ENCODE measurements around the gene THOC5.

THOC5 gene

DNA sequence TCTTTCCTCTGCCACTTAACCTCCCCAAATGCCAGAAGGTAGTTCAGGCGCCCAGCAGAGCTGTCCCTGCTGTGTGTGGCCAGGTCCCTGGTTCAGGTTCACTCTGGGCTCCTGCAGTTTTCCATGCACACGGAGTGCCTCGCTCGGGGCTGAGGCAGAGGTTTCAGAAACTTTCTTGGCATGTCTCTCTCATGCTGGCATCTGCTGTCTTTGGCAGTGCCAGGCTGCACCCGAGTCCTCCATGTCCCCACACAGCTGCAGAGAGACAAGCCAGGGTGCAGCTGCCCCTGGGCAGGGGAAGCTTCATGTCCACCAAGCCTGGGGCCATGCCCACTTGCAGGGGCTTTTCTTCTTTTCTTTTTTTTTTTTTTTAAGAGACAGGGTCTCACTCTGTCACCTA, 80.6 kb downstream of the THOC5 start:
- TF ChIP-seq, protein P1, sequence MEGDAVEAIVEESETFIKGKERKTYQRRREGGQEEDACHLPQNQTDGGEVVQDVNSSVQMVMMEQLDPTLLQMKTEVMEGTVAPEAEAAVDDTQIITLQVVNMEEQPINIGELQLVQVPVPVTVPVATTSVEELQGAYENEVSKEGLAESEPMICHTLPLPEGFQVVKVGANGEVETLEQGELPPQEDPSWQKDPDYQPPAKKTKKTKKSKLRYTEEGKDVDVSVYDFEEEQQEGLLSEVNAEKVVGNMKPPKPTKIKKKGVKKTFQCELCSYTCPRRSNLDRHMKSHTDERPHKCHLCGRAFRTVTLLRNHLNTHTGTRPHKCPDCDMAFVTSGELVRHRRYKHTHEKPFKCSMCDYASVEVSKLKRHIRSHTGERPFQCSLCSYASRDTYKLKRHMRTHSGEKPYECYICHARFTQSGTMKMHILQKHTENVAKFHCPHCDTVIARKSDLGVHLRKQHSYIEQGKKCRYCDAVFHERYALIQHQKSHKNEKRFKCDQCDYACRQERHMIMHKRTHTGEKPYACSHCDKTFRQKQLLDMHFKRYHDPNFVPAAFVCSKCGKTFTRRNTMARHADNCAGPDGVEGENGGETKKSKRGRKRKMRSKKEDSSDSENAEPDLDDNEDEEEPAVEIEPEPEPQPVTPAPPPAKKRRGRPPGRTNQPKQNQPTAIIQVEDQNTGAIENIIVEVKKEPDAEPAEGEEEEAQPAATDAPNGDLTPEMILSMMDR (IDR thresholded peaks at IDR 0.05; ENCODE audit: control extremely low read depth, extremely low read depth, low read depth, missing control alignments) = no peak
- CTCF ChIA-PET = interaction anchor here (1.3 to 2.2 kb wide), 2 partner anchors 14 to 52 kb away, joined by 3 to 6 read pairs; no protein-coding TSS in a partner anchor
- POLR2A ChIA-PET = no interaction called here
- no peak for DNase-seq (ENCODE audit: extremely low spot score)

DNA sequence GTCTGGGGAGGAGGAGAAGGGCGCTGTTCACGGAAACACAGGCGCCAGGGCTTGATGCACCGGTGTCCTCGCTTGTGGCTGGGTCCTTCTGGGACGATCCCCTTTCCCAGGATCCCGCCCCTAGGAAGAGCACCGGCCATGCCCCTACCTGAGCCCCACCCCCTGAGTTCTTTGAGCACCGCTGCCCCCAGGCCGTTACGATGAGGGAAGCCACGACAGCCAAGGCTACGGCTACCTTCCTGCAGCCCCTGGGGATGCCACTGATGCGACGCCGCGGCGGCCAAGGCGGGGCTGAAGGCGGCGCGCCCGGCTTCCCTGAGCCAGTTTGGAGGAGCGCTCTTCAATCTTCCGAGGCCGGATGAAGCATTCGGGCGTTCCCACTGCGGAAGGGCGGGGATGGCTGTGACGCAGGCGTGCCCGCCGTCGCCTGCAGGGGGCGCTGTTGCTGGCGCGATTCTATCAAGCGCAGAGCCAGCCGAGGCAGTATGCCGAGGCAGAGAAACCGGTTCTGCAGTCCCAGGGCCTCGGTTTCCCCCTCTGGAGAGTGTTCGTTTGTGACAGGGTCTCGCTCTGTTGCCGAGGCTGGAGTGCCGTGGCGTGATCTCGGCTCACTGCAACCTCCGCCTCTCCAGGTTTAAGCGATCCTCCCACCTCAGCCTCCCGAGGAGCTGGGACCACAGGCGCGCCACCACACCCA, 83.2 kb downstream of the THOC5 start:
- DNase-seq (ENCODE audit: extremely low spot score) = peak; percentile 80
- ChIA-PET POLR2A (interaction anchor here (0.5 kb wide), 1 partner anchor 109 kb away, joined by 6 read pairs; no protein-coding TSS in a partner anchor), CTCF (interaction anchor here (0.9 to 1.8 kb wide), 10 partner anchors 8 to 618 kb away, joined by 3 to 9 read pairs (median 4); no protein-coding TSS in a partner anchor)
- TF ChIP-seq, protein P1 (IDR thresholded peaks at IDR 0.05; ENCODE audit: control extremely low read depth, extremely low read depth, low read depth, missing control alignments) = peak; percentile 80

DNA sequence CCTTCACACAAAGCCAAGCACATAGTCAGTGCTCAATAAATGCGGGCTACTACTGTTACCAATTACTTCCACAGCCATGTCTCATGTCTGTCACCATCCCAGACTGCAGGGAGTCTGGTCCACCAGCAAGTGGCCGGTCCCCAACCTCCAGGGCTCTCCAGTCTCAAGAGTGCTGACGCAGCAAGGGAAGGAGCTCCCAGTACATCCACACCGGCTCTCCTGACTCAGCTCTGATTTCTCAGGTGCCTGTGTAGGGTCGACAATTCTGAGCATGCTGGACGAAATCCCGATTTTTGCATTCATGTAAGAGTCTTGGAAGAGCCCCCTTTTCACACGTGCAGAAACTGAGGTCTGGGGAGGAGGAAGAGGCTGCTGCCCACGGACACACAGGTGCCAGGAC, 83.8 kb downstream of the THOC5 start:
- CTCF ChIA-PET = interaction anchor here (0.6 to 1.3 kb wide), 2 partner anchors 12 to 54 kb away, joined by 3 to 5 read pairs; no protein-coding TSS in a partner anchor
- POLR2A ChIA-PET = no interaction called here
- TF ChIP-seq, protein P1 (IDR thresholded peaks at IDR 0.05; ENCODE audit: control extremely low read depth, extremely low read depth, low read depth, missing control alignments) = no peak
- no peak for DNase-seq (ENCODE audit: extremely low spot score)

DNA sequence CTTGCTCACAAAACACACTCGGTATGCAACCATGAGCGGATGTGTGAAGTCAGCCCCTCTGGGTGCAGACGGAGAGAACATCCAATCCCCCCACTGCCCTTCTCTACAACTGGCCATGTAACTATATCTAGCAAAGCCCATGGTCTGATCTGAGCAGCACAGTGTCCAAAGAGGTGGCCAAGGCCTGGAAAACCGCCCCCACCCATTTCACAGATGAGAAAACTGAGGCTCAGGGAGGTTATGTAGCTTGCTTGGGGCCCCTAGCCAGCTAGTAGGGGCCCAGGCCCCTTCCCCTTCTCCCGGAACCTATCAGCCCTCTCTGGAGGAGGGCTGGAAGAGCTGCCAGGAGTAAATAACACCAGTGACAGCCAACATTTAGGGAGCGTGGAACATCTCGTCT, 89.0 kb downstream of the THOC5 start:
- DNase-seq (ENCODE audit: extremely low spot score) = no peak
- ChIA-PET CTCF (no interaction called here), POLR2A (no interaction called here)
- TF ChIP-seq, protein P1 (IDR thresholded peaks at IDR 0.05; ENCODE audit: control extremely low read depth, extremely low read depth, low read depth, missing control alignments) = no peak

DNA sequence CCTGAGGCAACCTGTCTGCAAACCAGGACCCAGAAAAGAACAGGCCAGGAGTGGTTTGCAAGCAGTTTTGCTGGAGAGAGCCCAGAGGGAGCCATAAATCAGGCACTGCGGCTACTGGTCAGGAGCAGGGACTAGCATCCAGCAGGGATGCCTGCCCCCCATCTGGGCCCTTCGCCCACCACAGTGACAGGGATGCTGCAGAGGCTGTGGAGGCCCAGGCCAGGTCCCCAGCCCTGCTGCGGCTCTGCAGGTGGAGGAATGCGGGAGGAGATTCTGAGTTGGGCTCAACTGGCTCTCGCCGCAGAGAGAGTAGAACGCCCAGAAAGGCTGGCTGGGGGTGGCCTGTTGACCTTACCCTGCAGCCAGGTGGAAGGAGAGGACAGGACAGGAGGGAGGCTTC, 89.9 kb downstream of the THOC5 start:
- TF ChIP-seq, protein P1 (IDR thresholded peaks at IDR 0.05; ENCODE audit: control extremely low read depth, extremely low read depth, low read depth, missing control alignments) = no peak
- ChIA-PET POLR2A (no interaction called here), CTCF (no interaction called here)

GRCh38 chr22:29461263-29461662, 92.3 kb downstream of the THOC5 start:
- CTCF ChIA-PET = interaction anchor here (1.1 to 2.0 kb wide), 4 partner anchors 8 to 647 kb away, joined by 3 to 7 read pairs (median 4); no protein-coding TSS in a partner anchor
- POLR2A ChIA-PET = interaction anchor here (0.7 kb wide), 1 partner anchor 86 kb away, joined by 3 read pairs; no protein-coding TSS in a partner anchor
- TF ChIP-seq, protein P1 (IDR thresholded peaks at IDR 0.05; ENCODE audit: control extremely low read depth, extremely low read depth, low read depth, missing control alignments) = no peak

More for the DNA sequence above, 89.9 kb downstream of the THOC5 start:
- DNase-seq (ENCODE audit: extremely low spot score) = no peak

More at GRCh38 chr22:29461263-29461662, 92.3 kb downstream of the THOC5 start:
- DNase-seq (ENCODE audit: extremely low spot score) = no peak
